IMR-90 (cell line): ENCODE measurements around the gene ARHGAP8. TPM values are rescaled to one million over a fixed set of nuclear protein-coding genes. Genes with fewer than 3 reads are reported as not detected.

ENCODE experiments used
- ATAC-seq: fragments of 200-7000 bp; cut with Tn5 transposase; 2 replicates; pipeline ENCODE4 v1.9.1; 2020; ENCODE audit warnings: low read depth, mild to moderate bottlenecking, moderate library complexity
- BruUV-seq: library from RNA; stranded (reverse); fragments of 400-500 nt; replicated peaks from 2 replicates; lab custom pipeline; 2021; lab: Mats Ljungman, UMichigan
- CTCF ChIA-PET: fragments of 300-600 bp; formaldehyde crosslinking; extraction: SDS; loops from one replicate; lab custom pipeline; 2021; ENCODE audit warnings: antibody characterized with exemption; lab: Yijun Ruan, JAX
- POLR2A ChIA-PET: fragments of 300-600 bp; sonication (Branson Sonifier 250); formaldehyde crosslinking; loops from one replicate; lab custom pipeline; 2022; ENCODE audit warnings: antibody characterized with exemption; ENCODE audit not compliant: unreplicated experiment; lab: Charles Lee
- DNase-seq: peaks from one replicate; pipeline ENCODE4 v3.0.0; 2013
- H2AFZ ChIP-seq: replicated peaks from 2 replicates; pipeline ENCODE3; 2013; ENCODE audit warnings: low read length, mild to moderate bottlenecking; ENCODE audit not compliant: poor library complexity
- H2AK5ac ChIP-seq: 2 replicates; pipeline ENCODE4 v1.6.1; 2013; ENCODE audit warnings: low read depth, low read length, inconsistent platforms
- H2AK9ac ChIP-seq: replicated peaks from 2 replicates; pipeline ENCODE3; 2013; ENCODE audit warnings: mild to moderate bottlenecking, low read depth, low read length, moderate library complexity; ENCODE audit not compliant: poor library complexity
- H2BK120ac ChIP-seq: 2 replicates; pipeline ENCODE4 v1.6.1; 2013; ENCODE audit warnings: low read depth, low read length, inconsistent platforms
- H2BK15ac ChIP-seq: 3 replicates; pipeline ENCODE4 v1.6.1; 2013; ENCODE audit warnings: low read depth, low read length, inconsistent platforms
- H2BK20ac ChIP-seq: 2 replicates; pipeline ENCODE4 v1.6.1; 2013; ENCODE audit warnings: low read depth, mild to moderate bottlenecking, inconsistent platforms, low read length, moderate library complexity
- H2BK5ac ChIP-seq: 2 replicates; pipeline ENCODE4 v1.6.1; 2013; ENCODE audit warnings: mild to moderate bottlenecking, low read depth, low read length, inconsistent platforms; ENCODE audit not compliant: poor library complexity, severe bottlenecking
- H3K14ac ChIP-seq: replicated peaks from 2 replicates; pipeline ENCODE4 v1.6.1; 2013; ENCODE audit warnings: low read depth, low read length, inconsistent platforms
- H3K18ac ChIP-seq: 2 replicates; pipeline ENCODE4 v1.6.1; 2013; ENCODE audit warnings: low read depth, low read length, control low read depth
- H3K23ac ChIP-seq: 2 replicates; pipeline ENCODE4 v1.6.1; 2013; ENCODE audit warnings: low read depth, low read length, inconsistent platforms
- H3K27ac ChIP-seq: 2 replicates; pipeline ENCODE4 v1.5.1; 2013; ENCODE audit warnings: mild to moderate bottlenecking, control low read depth, low read length; ENCODE audit not compliant: insufficient read depth
- H3K27me3 ChIP-seq: 2 replicates; pipeline ENCODE4 v1.6.1; 2013; ENCODE audit warnings: low read length; ENCODE audit not compliant: control insufficient read depth, insufficient read depth
- H3K36me3 ChIP-seq: 2 replicates; pipeline ENCODE4 v1.6.1; 2013; ENCODE audit warnings: low read length, mixed read lengths; ENCODE audit not compliant: control insufficient read depth, insufficient read depth
- H3K4ac ChIP-seq: 2 replicates; pipeline ENCODE4 v1.6.1; 2013; ENCODE audit warnings: low read depth, low read length, inconsistent platforms
- H3K4me1 ChIP-seq: 2 replicates; pipeline ENCODE4 v1.6.1; 2013; ENCODE audit warnings: low read length, mixed read lengths; ENCODE audit not compliant: control insufficient read depth, insufficient read depth
- H3K4me2 ChIP-seq: 2 replicates; pipeline ENCODE4 v1.6.1; 2013; ENCODE audit warnings: low read depth, mild to moderate bottlenecking, control low read depth, low read length, moderate library complexity
- H3K4me3 ChIP-seq: 2 replicates; pipeline ENCODE4 v1.5.1; 2013; ENCODE audit warnings: low read depth, mild to moderate bottlenecking, control low read depth, low read length, moderate library complexity; ENCODE audit not compliant: insufficient read depth
- H3K56ac ChIP-seq: 2 replicates; pipeline ENCODE4 v1.6.1; 2013; ENCODE audit warnings: low read length, inconsistent platforms; ENCODE audit not compliant: insufficient read depth; ENCODE audit errors: extremely low read depth
- H3K79me1 ChIP-seq, 2 experiments: 2 replicates each; pipeline ENCODE4 v1.6.1; 2013; ENCODE audit warnings: low read length in 2 of 2, inconsistent platforms in 1 of 2, low read depth in 1 of 2
- H3K9ac ChIP-seq: 2 replicates; pipeline ENCODE4 v1.6.1; 2013; ENCODE audit warnings: low read depth, low read length, control low read depth
- H3K9me1 ChIP-seq: 2 replicates; pipeline ENCODE4 v1.6.1; 2013; ENCODE audit warnings: low read length, inconsistent platforms; ENCODE audit not compliant: insufficient read depth
- H3K9me3 ChIP-seq: 2 replicates; pipeline ENCODE4 v1.6.1; 2013; ENCODE audit warnings: low read length; ENCODE audit not compliant: control insufficient read depth, insufficient read depth
- H4K20me1 ChIP-seq: 2 replicates; pipeline ENCODE4 v1.6.1; 2013; ENCODE audit warnings: low read length, inconsistent platforms; ENCODE audit not compliant: insufficient read depth
- H4K5ac ChIP-seq: 2 replicates; pipeline ENCODE4 v1.6.1; 2013; ENCODE audit warnings: mild to moderate bottlenecking, low read depth, low read length, control low read depth
- H4K8ac ChIP-seq, 2 experiments: 2 replicates each; pipeline ENCODE4 v1.6.1; 2013; ENCODE audit warnings: low read depth in 2 of 2, low read length in 2 of 2, control low read depth in 1 of 2, inconsistent platforms in 1 of 2
- H4K91ac ChIP-seq: 2 replicates; pipeline ENCODE4 v1.6.1; 2013; ENCODE audit warnings: low read depth, low read length, inconsistent platforms; ENCODE audit not compliant: insufficient read depth
- BHLHE40 ChIP-seq: fragments of 150-350 bp; IDR thresholded peaks from 2 replicates; pipeline ENCODE4 v1.6.1; 2016; ENCODE audit warnings: mild to moderate bottlenecking, low read depth, low read length
- MAZ ChIP-seq: IDR thresholded peaks from 2 replicates; pipeline ENCODE4 v1.6.1; 2012; ENCODE audit warnings: low read depth, mild to moderate bottlenecking, low read length, improper control_type of control experiment, moderate library complexity, borderline replicate concordance
- MXI1 ChIP-seq: IDR thresholded peaks from 2 replicates; pipeline ENCODE4 v1.6.1; 2012; ENCODE audit warnings: low read depth, mild to moderate bottlenecking, low read length, moderate library complexity, borderline replicate concordance
- RAD21 ChIP-seq: IDR thresholded peaks from 2 replicates; pipeline ENCODE4 v1.6.1; 2012; ENCODE audit warnings: low read length, improper control_type of control experiment
- WGBS, 2 experiments: methylation state at CpG; one replicate each; pipeline versions ENCODE4 v1.1.5 to v1.1.7; 2013; ENCODE audit warnings: missing lambda C conversion rate in 2 of 2; ENCODE audit not compliant: insufficient read length in 1 of 2; ENCODE audit errors: extremely low coverage in 2 of 2; 5-methylcytosine and 5-hydroxymethylcytosine counted together
- dilution Hi-C: fragments of 300-500 bp; cut with HindIII; formaldehyde crosslinking; loops from one replicate; pipeline ENCODE4 v1.14.3; 2018; ENCODE audit warnings: low sequenced_read_pairs; ENCODE audit not compliant: unreplicated experiment
- in situ Hi-C: fragments of 300-500 bp; cut with MboI; formaldehyde crosslinking; loops from 3 replicates; pipeline ENCODE4 v1.14.3; 2019; ENCODE audit warnings: low sequenced_read_pairs, inconsistent platforms, mixed read lengths
- intact Hi-C: fragments of 100-400 bp; cut with micrococcal nuclease; formaldehyde crosslinking; loops from 2 replicates; pipeline ENCODE4 v1.10.0; 2022
- polyA plus RNA-seq, 3 experiments: library from polyadenylated mRNA; depleted of rRNA; stranded (reverse); fragments of >200 nt; gene quantifications; 2 replicates each; pipeline ENCODE4 v1.2.3, GENCODE V29; 2012; ENCODE audit warnings: low replicate concordance in 1 of 3
- total RNA-seq: library from RNA; depleted of rRNA; stranded (reverse); fragments of >200 nt; gene quantifications from 2 replicates; pipeline ENCODE4 v1.2.3, GENCODE V29; 2012
- TF ChIP-seq, protein P1 (sequence below): conservative IDR thresholded peaks from 2 replicates; pipeline ENCODE4 v1.5.1; 2012; ENCODE audit warnings: mild to moderate bottlenecking, low read depth, low read length, improper control_type of control experiment

ARHGAP8 gene
- total and polyA plus RNA-seq, 2 of the 4 experiments (the other 2 are of a cell fraction), result 0.18 to 0.21 TPM

DNA sequence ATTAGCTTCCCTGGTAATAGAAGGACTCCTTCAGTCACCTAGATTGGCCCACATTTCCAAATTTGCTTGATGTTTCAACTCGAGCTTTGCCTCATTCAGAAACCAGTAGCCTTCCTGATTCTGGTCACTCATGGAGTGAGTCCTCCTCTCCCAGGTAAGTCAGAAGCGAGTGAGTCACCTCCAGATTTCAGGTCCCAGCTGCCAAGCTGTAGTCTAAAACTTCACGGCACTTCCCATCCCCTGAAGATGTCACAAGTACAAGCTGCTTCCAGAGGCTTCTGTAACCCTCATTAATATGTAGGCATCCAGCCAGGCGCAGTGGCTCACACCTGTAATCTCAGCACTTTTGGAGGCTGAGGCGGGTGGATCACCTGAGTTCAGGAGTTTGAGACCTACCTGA, 23.5 kb downstream of the ARHGAP8 start:
- Histone ChIP-seq H3K9ac (no peak overlapping the region), H3K27ac (no peak overlapping the region), H4K91ac (no peak overlapping the region), H3K4me3 (no peak overlapping the region), H2BK15ac (no peak overlapping the region), H3K79me1 (no peaks in the 10 kb centered on the region), H4K8ac (no peak overlapping the region), H3K4ac (no peak overlapping the region), H3K4me2 (no peak overlapping the region), H3K9me1 (no peaks in the 10 kb centered on the region), H2AK5ac (no peak overlapping the region), H3K56ac (no peak overlapping the region), H3K4me1 (no peaks in the 10 kb centered on the region), H2BK120ac (no peak overlapping the region), H2BK5ac (no peak overlapping the region), H3K27me3 (peaks cover 3% of the 10 kb centered on the region; the same call in 1 of the 2 replicates), H3K9me3 (peaks cover 5% of the 10 kb centered on the region), H3K23ac (no peak overlapping the region), H2BK20ac (no peak overlapping the region), H3K18ac (no peak overlapping the region), H3K14ac (no peak overlapping the region), H4K5ac (no peak overlapping the region), H2AK9ac (no peak overlapping the region), H2AFZ (no peak overlapping the region), H4K20me1 (no peaks in the 10 kb centered on the region), H3K36me3 (no peaks in the 10 kb centered on the region)
- intact Hi-C loops, result no loop called here
- TF ChIP-seq BHLHE40 (no peak), MAZ (no peak), RAD21 (no peak), MXI1 (no peak)
- TF ChIP-seq, protein P1, sequence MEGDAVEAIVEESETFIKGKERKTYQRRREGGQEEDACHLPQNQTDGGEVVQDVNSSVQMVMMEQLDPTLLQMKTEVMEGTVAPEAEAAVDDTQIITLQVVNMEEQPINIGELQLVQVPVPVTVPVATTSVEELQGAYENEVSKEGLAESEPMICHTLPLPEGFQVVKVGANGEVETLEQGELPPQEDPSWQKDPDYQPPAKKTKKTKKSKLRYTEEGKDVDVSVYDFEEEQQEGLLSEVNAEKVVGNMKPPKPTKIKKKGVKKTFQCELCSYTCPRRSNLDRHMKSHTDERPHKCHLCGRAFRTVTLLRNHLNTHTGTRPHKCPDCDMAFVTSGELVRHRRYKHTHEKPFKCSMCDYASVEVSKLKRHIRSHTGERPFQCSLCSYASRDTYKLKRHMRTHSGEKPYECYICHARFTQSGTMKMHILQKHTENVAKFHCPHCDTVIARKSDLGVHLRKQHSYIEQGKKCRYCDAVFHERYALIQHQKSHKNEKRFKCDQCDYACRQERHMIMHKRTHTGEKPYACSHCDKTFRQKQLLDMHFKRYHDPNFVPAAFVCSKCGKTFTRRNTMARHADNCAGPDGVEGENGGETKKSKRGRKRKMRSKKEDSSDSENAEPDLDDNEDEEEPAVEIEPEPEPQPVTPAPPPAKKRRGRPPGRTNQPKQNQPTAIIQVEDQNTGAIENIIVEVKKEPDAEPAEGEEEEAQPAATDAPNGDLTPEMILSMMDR, result no peak
- DNase-seq (no peak), ATAC-seq (no peak)
- ChIA-PET POLR2A (no interaction called here), CTCF (no interaction called here)
- in situ Hi-C loops, result no loop called here
- WGBS, 2 experiments, result no CpG with 5 or more reads among the region's 5 CpGs
- dilution Hi-C loops, result no loop called here
- no TSS peak for BruUV-seq
